ENCODE measurements around the gene ZNF93.
"Not testable (repeated sequence)": the region's sequence is repeated elsewhere in the genome, so short reads cannot be mapped to it uniquely, and the experiment has no call there.

Gene ZNF93

DNA sequence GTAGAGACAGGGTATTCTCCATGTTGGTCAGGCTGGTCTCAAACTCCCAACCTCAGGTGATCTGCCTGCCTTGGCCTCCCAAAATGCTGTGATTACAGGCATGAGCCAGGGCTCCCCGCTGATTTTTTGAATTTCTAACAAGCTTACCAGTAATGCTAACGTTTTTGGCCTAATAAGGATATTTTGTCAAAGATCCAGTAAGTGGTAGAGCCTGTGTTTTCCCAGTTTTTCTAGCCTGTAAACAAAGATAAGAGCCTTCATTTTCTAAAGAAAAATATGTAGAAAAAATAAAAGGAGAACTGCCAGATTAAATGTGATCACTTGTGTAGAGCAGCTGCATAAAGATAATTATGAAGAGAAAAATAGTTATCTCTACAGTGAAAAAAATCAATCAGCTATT is 37.7 kb downstream of the ZNF93 start:
- no peak for DNase-seq

DNA sequence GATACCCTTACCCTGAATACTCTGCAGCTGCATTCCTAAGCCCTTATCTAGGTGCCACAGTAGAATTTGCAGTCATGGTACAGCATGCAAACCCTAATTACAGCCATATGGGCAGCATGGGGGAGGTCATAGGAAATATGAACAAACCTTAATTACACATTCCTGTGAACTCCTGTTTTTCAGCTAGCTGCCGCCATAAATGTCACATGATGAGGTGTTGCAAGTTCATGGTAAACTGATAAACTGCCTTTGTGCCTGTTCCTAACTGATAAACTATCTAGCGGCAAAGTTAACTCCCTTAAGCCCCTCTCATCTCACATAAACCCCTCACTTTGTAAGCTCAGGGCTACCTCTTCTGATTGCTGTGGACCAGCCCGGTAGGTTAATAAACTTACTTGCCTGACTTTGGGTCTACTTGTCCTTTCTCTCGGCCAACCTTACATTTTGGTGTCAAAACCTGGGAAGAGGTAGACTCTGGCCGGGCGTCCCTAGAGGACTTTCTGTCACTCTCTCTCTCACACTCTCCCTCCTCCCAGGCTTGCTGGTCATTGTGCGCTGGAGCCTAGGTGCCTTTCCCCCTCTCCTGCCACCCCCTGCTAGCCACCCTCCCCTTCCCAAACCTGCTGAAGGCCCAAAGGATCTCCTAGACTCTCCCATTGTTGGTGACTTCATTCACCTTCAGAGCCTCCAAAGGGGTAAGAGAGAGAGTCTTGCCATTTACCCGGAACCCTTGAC is 43.3 kb downstream of the ZNF93 start:
- no peak for DNase-seq

DNA sequence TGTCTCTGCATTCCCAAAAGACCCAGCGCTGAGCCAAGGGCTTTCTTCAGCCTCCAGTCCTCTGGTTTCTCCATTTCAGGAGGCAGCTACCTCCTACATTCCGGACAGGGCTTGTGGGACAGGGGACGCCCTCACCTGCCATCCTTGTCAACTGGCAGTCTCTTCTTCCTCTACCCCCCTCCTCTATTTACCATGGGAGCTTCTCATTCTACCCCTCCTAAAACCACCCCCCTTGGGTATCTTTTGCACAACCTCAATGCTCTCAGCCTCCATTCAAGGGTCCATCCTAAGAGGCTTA is 43.8 kb downstream of the ZNF93 start:
- DNase-seq, result no peak

DNA sequence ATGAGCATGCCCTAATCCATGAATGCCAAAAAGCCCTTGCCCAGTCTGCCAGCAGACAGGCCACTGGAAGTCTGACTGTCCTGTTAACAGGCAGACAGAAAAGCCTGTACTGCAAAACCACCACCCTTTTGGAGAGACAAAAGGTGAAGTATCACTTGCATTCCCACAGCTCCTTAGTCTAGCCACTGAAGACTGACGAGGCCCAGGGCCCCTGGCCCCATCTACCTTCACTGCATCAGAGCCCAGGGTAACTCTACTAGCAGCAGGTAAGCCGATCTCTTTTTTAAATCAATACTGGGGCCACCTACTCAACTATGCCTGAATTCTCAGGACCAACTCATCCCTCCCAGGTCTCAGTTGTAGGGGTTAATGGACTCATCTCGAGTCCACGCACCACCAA is 45.5 kb downstream of the ZNF93 start:
- DNase-seq, result no peak

DNA sequence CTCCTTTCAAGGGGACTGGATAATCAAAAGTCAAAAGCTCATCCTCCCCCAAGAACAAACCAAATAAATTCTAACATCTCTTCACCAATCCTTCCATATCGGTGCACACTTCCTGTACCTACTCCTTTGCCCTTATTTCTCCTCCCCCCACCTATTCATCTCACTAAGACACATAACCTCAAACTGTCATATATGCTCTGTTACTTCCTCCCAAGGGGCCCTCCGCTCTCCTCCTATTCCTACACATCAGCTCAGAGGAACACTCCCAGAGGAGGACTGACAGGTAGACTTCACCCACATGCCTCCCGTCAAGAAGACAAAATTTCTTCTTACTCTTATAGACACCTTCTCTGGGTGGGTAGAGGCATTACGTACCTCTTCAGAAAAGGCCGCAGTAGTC is 48.1 kb downstream of the ZNF93 start:
- DNase-seq, result no peak

DNA sequence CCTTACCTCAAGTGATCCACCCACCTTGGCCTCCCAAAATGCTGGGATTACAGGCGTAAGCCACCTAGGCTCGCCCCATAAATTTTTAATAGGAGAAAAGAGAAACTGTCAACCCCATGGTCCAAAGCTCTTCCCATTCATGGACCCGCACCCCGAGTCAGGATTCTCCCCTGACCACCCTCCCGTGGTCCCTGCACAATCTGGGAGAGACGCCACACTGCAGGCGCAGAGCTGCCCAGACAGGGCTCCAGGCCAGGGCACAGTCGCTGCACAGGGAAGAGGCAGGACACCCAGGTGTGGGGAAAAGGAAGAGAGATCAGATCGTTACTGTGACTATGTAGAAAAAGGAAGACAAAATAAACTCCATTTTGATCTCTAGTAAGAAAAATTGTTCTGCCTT is 54.5 kb downstream of the ZNF93 start:
- no peak for DNase-seq

DNA sequence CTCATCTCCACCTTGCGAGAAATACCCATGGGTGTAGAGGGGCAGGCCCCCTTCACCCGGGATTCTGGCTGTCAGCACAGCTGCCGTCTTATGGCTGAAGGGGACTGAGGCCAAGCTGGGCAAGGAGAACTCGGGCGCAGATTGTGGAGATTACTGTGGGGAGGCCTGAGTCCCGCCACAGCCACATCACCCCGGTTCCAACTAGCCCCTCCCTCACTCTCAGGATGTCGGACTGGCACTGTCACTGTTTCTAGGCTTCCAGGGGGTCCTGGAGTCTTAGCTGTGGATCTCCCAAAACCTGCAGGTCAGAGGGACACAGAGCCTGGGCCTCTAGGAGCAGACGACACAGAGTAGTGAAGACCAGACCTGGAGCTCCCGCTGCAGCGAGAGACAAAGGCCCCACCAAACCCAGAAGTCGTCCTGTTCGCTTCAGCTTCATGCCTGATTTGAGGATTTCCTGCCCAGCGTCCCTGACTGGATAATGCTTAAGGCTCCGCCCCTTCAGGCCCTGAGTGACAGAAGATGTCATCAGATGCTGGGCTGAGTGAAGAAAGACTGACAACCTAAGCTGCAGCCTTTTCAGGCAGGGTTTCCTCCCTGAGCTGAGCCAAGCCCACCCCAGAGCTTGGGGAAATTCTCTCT is 55.8 kb downstream of the ZNF93 start:
- no peak for DNase-seq

DNA sequence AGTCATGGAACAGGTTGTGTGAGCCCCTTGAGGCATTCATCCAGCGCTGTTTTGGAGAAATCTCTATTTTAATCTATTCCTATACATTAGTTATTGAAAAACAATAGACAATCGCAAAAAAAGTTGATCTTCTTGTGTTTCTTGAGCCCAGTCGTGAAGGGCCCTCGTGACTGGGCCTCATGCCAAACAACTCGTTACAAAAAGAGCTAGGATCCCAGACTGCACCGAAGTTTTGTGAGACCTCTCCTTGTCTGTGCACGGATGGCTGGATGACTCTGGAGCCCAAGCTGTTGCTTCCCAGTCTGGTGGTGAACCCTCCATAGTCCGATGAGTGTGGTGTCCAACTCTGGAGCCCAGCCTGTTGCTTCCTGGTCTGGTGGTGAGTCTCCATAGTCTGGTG is 57.0 kb downstream of the ZNF93 start:
- not testable (repeated sequence) for DNase-seq

DNA sequence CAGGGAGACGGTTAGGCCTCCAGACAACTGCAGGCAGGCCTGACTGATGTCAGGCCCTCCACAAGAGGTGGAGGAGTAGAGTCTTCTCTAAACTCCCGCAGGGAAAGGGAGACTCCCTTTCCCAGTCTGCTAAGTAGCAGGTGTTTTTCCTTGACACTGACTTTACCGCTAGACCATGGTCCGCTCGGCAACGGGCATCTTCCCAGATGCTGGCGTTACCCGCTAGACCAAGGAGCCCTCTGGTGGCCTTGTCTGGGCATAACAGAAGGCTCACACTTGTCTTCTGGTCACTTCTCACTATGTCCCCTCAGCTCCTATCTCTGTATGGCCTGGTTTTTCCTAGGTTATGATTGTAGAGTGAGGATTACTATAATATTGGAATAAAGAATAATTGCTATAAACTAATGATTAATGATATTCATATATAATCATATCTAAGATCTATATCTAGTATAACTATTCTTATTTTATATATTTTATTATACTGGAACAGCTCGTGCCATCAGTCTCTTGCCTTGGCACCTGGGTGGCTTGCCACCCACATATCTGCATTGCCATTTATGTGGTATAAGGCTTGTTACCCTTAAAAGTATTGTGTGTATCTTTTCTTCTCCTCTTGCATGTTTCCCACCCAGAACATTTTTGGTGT is 58.5 kb downstream of the ZNF93 start:
- DNase-seq, result peak; percentile 62

DNA sequence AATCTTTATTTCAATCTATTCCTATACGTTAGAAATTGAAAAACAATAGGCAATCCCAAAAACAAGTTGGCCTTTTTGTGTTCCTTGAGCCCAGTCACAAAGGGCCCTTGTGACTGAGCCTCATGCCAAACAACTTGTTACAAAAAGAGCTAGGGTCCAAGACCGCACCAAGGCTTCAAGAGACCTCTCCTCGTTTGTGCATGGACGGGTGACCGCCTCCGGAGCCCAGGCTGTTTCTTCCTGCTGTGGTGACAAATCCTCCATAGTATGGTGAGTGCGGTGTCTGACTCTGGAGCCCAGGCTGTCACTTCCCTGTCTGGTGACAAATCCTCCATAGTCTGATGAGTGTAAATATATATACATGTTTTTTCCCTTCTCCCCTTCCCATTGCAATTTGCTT is 63.7 kb downstream of the ZNF93 start:
- no peak for DNase-seq

DNA sequence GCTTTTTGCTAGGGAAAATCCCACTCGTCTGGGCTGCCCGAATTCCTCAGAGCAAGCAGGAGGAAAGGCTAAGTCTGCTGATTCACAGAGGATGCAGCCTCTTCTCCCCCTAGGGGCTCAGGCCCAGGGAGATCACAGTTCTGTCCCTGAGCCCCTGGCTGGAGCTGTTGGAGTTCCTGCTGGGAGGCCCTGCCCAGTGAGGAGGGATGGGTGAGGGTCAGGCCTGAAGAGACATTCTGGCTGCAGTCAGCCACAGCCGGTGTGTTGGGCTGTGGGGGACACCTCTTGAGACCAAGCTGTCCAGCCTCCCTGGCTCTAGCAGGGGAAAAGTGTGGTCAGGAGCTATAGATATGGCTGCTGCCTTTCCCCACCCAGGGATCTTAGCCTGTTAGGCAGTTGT is 65.4 kb downstream of the ZNF93 start:
- DNase-seq, result not testable (repeated sequence)

DNA sequence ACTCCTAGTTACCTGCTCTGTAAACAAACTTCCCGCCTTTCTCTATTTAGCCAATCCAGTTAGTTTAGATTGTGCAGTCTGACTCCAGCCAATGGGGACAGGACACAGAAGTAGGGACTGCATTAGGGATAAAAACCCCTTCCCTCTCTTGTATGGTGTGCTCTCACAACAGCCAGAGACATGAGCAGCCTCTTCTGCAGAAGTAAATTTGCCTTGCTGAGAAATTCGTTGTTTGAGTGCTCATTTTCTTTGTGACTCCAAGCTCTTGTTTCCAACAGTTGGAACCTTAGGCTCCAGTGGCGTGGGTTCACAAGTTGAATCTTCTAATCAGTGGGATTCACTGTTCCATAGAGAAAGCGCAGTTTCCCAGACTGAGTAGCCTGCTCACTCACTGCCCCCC is 66.1 kb downstream of the ZNF93 start:
- DNase-seq, result no peak
